Endothelial cell (in vitro differentiated cells): Measurements from ENCODE around the gene B3GNT3. TPM values are rescaled to one million over a fixed set of nuclear protein-coding genes. Genes with fewer than 3 reads are reported as not detected.
"Not testable (repeated sequence)": the region's sequence is repeated elsewhere in the genome, so short reads cannot be mapped to it uniquely, and the experiment has no call there.

Experiments used
- DNase-seq: peaks from one replicate; pipeline ENCODE4 v3.0.0; 2021; ENCODE audit warnings: low spot score
- H3K27ac Mint-ChIP-seq: one replicate; pipeline ENCODE4 v1.8.0; 2021; ENCODE audit warnings: mixed read lengths, inconsistent platforms; ENCODE audit not compliant: unreplicated experiment
- H3K27me3 Mint-ChIP-seq: one replicate; pipeline ENCODE4 v1.8.0; 2021; ENCODE audit warnings: mild to moderate bottlenecking, moderate library complexity, mixed read lengths, inconsistent platforms; ENCODE audit not compliant: unreplicated experiment
- H3K36me3 Mint-ChIP-seq: one replicate; pipeline ENCODE4 v1.8.0; 2021; ENCODE audit warnings: mild to moderate bottlenecking, low read depth, mixed read lengths, inconsistent platforms; ENCODE audit not compliant: unreplicated experiment
- H3K4me1 Mint-ChIP-seq: one replicate; pipeline ENCODE4 v1.8.0; 2021; ENCODE audit warnings: mild to moderate bottlenecking, mixed read lengths, inconsistent platforms; ENCODE audit not compliant: unreplicated experiment
- H3K4me3 Mint-ChIP-seq: one replicate; pipeline ENCODE4 v1.8.0; 2021; ENCODE audit warnings: mild to moderate bottlenecking, mixed read lengths, inconsistent platforms; ENCODE audit not compliant: unreplicated experiment
- H3K9me3 Mint-ChIP-seq: one replicate; pipeline ENCODE4 v1.8.0; 2021; ENCODE audit warnings: mixed read lengths, inconsistent platforms; ENCODE audit not compliant: unreplicated experiment
- CTCF ChIP-seq: fragments of 200-600 bp; sonication (generic); IDR thresholded peaks from one replicate; pipeline ENCODE4 v1.5.0; 2021; ENCODE audit warnings: antibody characterized with exemption; ENCODE audit not compliant: unreplicated experiment
- total RNA-seq: library from RNA; stranded (reverse); fragmentation: NEBNext Ultra II Directional; extraction: Animal tissue kit (Norgen Biotek cat#: 25700); gene quantifications from one replicate; pipeline ENCODE4 v1.2.1, GENCODE V29; 2021; ENCODE audit not compliant: unreplicated experiment

B3GNT3 gene
- total RNA-seq, 1 donor from 2014 or later = 0.77 TPM

- Mint-ChIP-seq H3K4me1 (peaks cover 4% of the 10 kb centered on the region), H3K4me3 (no peak overlapping the region), H3K27me3 (peaks cover 6% of the 10 kb centered on the region), H3K9me3 (no peaks in the 10 kb centered on the region), H3K36me3 (no peaks in the 10 kb centered on the region), H3K27ac (no peak overlapping the region)
- DNase-seq = no peak
- no peak for TF ChIP-seq CTCF
Observed at GRCh38 chr19:17796013-17796837, 1.3 kb downstream of the B3GNT3 start.

- H3K4me1 Mint-ChIP-seq = no peaks in the 10 kb centered on the region
- no peak for DNase-seq
- H3K27ac Mint-ChIP-seq = no peak overlapping the region
- peaks cover 6% of the 10 kb centered on the region for H3K27me3 Mint-ChIP-seq
- no peak for TF ChIP-seq CTCF
- H3K9me3 Mint-ChIP-seq = no peaks in the 10 kb centered on the region
- no peak overlapping the region for H3K4me3 Mint-ChIP-seq
- no peaks in the 10 kb centered on the region for H3K36me3 Mint-ChIP-seq
Observed at GRCh38 chr19:17796838-17797423, 2.0 kb downstream of the B3GNT3 start.

GRCh38 chr19:17797424-17798201, 2.7 kb downstream of the B3GNT3 start:
- Mint-ChIP-seq H3K4me1 (no peaks in the 10 kb centered on the region), H3K27ac (no peak overlapping the region), H3K27me3 (peaks cover 8% of the 10 kb centered on the region), H3K4me3 (no peak overlapping the region), H3K9me3 (no peaks in the 10 kb centered on the region), H3K36me3 (no peaks in the 10 kb centered on the region)
- no peak for TF ChIP-seq CTCF
- no peak for DNase-seq

GRCh38 chr19:17798599-17798998, 3.7 kb downstream of the B3GNT3 start:
- H3K27ac Mint-ChIP-seq, H3K4me3 Mint-ChIP-seq, H3K36me3 Mint-ChIP-seq, H3K27me3 Mint-ChIP-seq, DNase-seq, H3K9me3 Mint-ChIP-seq, H3K4me1 Mint-ChIP-seq: not testable (repeated sequence)

- Mint-ChIP-seq H3K4me3 (peak overlapping the region; percentile 70), H3K9me3 (no peaks in the 10 kb centered on the region), H3K4me1 (no peaks in the 10 kb centered on the region), H3K27me3 (peaks cover 5% of the 10 kb centered on the region), H3K27ac (no peak overlapping the region), H3K36me3 (no peaks in the 10 kb centered on the region)
- DNase-seq = no peak
- no peak for TF ChIP-seq CTCF
Observed at GRCh38 chr19:17802137-17802858, 7.4 kb downstream of the B3GNT3 start.
